Nephron progenitor cell (in vitro differentiated cells): Measurements from ENCODE around the gene RRAS2.

Source experiments
- DNase-seq: peaks from one replicate; pipeline ENCODE4 v3.0.0; 2021
- H3K27ac Mint-ChIP-seq: 2 replicates; pipeline ENCODE4 v1.8.0; 2021; ENCODE audit warnings: mild to moderate bottlenecking, moderate library complexity, mixed read lengths
- H3K27me3 Mint-ChIP-seq: 2 replicates; pipeline ENCODE4 v1.8.0; 2021; ENCODE audit warnings: mild to moderate bottlenecking, low read depth, mixed read lengths; ENCODE audit not compliant: poor library complexity
- H3K36me3 Mint-ChIP-seq: 2 replicates; pipeline ENCODE4 v1.8.0; 2021; ENCODE audit warnings: low read depth, mixed read lengths
- H3K4me1 Mint-ChIP-seq: 2 replicates; pipeline ENCODE4 v1.8.0; 2021; ENCODE audit warnings: mixed read lengths
- H3K4me3 Mint-ChIP-seq: 2 replicates; pipeline ENCODE4 v1.8.0; 2021; ENCODE audit warnings: mild to moderate bottlenecking, moderate library complexity, mixed read lengths
- H3K9me3 Mint-ChIP-seq: 2 replicates; pipeline ENCODE4 v1.8.0; 2021; ENCODE audit warnings: mild to moderate bottlenecking, moderate library complexity, mixed read lengths
- TF ChIP-seq, protein P1 (sequence below): fragments of 200-600 bp; sonication (generic); IDR thresholded peaks from 2 replicates; pipeline ENCODE4 v1.5.0; 2021; ENCODE audit warnings: antibody characterized with exemption

Gene RRAS2

DNA sequence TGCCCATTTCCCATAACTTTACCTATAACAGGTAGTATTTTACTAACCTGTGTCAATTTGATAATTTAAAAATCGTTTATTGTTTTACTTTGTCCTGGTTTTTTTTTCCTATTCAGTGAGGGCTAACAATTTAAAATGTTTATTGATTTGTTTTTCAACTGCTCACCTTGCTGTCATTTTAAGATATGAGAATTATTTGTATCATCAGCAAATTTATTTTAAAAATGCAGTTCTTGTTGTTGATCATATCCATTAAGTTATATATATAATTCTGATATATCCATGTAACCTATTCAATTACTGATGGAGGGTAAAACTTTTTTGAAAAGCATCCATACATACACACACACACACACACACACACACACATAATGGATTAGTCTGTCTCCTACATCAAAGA, 24.8 kb downstream of the RRAS2 start:
- TF ChIP-seq, protein P1, sequence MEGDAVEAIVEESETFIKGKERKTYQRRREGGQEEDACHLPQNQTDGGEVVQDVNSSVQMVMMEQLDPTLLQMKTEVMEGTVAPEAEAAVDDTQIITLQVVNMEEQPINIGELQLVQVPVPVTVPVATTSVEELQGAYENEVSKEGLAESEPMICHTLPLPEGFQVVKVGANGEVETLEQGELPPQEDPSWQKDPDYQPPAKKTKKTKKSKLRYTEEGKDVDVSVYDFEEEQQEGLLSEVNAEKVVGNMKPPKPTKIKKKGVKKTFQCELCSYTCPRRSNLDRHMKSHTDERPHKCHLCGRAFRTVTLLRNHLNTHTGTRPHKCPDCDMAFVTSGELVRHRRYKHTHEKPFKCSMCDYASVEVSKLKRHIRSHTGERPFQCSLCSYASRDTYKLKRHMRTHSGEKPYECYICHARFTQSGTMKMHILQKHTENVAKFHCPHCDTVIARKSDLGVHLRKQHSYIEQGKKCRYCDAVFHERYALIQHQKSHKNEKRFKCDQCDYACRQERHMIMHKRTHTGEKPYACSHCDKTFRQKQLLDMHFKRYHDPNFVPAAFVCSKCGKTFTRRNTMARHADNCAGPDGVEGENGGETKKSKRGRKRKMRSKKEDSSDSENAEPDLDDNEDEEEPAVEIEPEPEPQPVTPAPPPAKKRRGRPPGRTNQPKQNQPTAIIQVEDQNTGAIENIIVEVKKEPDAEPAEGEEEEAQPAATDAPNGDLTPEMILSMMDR = no peak
- Mint-ChIP-seq H3K27me3 (peaks cover 2% of the 10 kb centered on the region), H3K4me1 (no peaks in the 10 kb centered on the region), H3K4me3 (no peak overlapping the region), H3K27ac (no peak overlapping the region), H3K9me3 (peaks cover 29% of the 10 kb centered on the region), H3K36me3 (peaks cover 18% of the 10 kb centered on the region)
- DNase-seq = no peak

DNA sequence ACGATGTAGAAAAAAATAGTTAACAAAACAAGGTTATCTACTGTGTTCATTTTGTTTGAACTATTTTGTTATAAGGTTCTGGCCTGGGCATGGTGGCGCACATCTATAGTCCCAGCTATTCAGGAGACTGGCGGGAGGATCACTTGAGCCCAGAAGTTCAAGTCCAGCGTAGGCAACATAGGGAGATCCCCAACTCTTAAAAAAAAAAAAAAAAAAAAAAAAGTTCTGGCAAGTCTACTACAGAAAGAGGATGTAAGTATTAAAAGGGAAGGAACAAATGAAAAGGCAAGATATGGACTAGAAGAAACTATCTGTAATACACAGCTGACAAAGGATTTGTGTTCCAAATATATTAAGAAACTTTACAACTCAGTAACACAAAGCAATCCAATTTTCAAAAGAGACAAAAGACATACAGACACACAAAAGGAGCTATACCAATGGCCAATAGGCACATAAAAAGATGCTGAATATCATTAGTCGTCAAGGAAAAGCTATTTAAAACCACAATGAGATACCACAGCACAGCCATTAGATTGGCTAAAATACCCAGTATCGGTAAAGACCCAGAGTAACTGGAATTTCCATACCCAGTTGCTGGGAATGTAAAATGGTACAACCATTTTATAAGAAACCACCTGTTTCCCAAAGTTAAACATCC, 27.4 kb downstream of the RRAS2 start:
- H3K27ac Mint-ChIP-seq = no peak overlapping the region
- DNase-seq = no peak
- H3K4me1 Mint-ChIP-seq = peaks cover 10% of the 10 kb centered on the region
- H3K4me3 Mint-ChIP-seq = no peak overlapping the region
- H3K9me3 Mint-ChIP-seq = peaks cover 12% of the 10 kb centered on the region
- H3K27me3 Mint-ChIP-seq = peaks cover 2% of the 10 kb centered on the region
- TF ChIP-seq, protein P1 = no peak
- peaks cover 10% of the 10 kb centered on the region for H3K36me3 Mint-ChIP-seq

DNA sequence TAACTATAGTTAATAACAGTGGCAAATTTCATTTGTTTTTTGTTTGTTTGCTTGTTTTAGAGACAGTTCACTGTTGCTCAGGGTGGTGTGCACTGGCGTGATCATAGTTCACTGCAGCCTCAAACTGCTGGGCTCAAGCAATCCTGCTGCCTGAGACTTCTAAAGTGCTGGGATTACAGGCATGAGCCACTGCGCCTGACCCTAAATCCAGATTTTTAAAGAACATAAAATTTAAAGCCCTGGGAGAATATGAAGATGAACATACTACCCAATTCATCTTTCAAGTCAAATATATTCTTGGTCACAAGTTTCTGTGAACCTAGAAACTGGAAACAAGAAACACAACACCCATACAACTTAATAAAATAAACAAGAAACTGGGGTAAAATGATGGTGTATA, 28.1 kb downstream of the RRAS2 start:
- peaks cover 2% of the 10 kb centered on the region for H3K27me3 Mint-ChIP-seq
- peaks cover 3% of the 10 kb centered on the region for H3K36me3 Mint-ChIP-seq
- TF ChIP-seq, protein P1 = no peak
- DNase-seq = no peak
- peaks cover 10% of the 10 kb centered on the region for H3K4me1 Mint-ChIP-seq
- H3K4me3 Mint-ChIP-seq = no peak overlapping the region
- H3K27ac Mint-ChIP-seq = no peak overlapping the region
- peaks cover 4% of the 10 kb centered on the region for H3K9me3 Mint-ChIP-seq

DNA sequence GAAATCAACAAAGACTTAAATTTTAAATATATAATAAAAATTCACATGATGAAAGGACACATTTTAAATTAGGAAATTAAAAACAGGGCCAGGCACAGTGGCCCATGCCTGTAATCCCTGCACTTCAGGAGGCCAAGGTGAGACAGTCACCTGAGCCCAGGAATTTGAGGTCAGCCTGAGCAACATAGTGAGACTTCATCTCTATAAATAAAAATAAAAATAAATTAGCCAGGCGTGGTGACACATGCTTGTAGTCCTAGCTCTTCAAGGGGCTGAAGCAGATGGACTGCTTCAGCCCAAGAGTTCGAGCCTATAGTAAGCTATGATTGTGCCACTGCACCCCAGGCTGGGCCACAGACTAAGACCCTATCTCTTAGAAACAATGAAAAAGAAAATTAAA, 29.3 kb downstream of the RRAS2 start:
- no peaks in the 10 kb centered on the region for H3K27me3 Mint-ChIP-seq
- H3K9me3 Mint-ChIP-seq = no peaks in the 10 kb centered on the region
- no peaks in the 10 kb centered on the region for H3K36me3 Mint-ChIP-seq
- no peak overlapping the region for H3K4me3 Mint-ChIP-seq
- H3K27ac Mint-ChIP-seq = no peak overlapping the region
- DNase-seq = no peak
- H3K4me1 Mint-ChIP-seq = peaks cover 10% of the 10 kb centered on the region
- TF ChIP-seq, protein P1 = no peak

DNA sequence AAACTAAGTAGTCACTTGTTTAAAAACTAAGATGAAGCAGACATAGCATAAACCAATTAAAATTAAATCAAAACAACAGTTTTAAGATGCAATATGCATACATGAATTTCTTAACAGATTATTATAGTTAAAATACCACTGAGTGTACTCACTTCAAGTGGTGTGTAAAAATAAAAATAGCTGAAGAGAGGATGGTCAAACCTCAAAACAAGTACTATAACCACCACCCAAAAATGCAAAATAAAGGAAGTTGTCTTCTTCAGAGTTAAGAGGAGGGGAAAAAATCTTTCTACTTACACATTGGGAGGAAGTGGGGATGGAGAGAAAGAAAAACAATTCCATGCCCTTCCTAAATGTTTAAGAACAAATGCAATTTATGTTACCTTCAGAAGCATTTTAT, 31.9 kb downstream of the RRAS2 start:
- Mint-ChIP-seq H3K4me1 (peaks cover 10% of the 10 kb centered on the region), H3K36me3 (peaks cover 11% of the 10 kb centered on the region), H3K27me3 (no peaks in the 10 kb centered on the region), H3K9me3 (no peaks in the 10 kb centered on the region), H3K27ac (no peak overlapping the region), H3K4me3 (no peak overlapping the region)
- no peak for DNase-seq
- TF ChIP-seq, protein P1 = no peak

DNA sequence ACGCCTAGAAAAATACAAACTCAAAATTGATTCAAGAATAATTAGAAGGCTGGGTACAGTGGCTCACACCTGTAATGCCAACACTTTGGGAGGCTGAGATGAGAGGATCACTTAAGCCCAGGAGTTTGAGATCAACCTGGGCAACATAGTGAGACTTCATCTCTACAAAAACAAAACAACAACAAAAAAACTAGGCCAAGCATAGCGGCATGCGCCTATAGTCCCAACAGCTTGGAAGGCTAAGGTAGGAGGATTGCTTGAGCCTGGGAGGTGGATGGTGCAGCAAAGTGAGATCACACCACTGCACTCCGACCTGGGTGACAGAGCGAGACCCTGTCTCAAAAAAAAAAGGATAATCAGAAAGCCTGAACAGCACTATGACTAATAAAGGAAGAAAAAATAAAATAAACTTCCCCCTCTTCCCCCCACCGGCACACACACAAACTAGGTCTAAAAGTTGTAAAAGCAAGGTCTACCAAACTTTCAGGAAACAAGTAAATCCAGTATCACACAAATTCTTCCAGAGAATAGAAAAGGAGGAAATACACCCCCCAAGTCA, 35.8 kb downstream of the RRAS2 start:
- peak overlapping the region; percentile 68 for H3K27ac Mint-ChIP-seq
- TF ChIP-seq, protein P1 = no peak
- H3K4me1 Mint-ChIP-seq = peaks cover 10% of the 10 kb centered on the region
- no peaks in the 10 kb centered on the region for H3K27me3 Mint-ChIP-seq
- no peaks in the 10 kb centered on the region for H3K9me3 Mint-ChIP-seq
- H3K4me3 Mint-ChIP-seq = no peak overlapping the region
- no peak for DNase-seq
- H3K36me3 Mint-ChIP-seq = peaks cover 17% of the 10 kb centered on the region
